Measurements from ENCODE around the gene ZNF609.
"Not testable (repeated sequence)": the region's sequence is repeated elsewhere in the genome, so short reads cannot be mapped to it uniquely, and the experiment has no call there.

Gene ZNF609

DNA sequence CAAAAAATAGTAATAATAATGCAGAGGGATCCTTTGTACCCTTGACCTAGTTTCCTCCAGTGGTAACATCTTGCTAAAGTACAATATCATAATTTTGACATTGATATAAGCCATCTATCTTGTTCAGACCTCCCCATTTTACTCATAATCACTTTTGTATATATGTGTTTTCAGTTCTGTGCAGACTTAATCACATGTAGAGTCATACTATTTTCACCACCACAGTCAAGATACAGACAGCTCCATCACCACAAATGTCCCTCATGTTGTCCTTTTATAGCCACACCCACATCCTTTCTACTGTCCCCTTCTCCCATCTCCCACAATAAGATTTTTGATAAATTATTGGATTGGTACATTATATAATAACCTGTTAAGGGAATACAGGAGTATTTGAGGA is 25.4 kb downstream of the ZNF609 start:
- Histone ChIP-seq H3K36me3 (ENCODE audit: insufficient read depth, low read length) (no peaks in the 10 kb centered on the region), H3K9me3 (ENCODE audit: low read length) (no peaks in the 10 kb centered on the region), H3K4me1 (ENCODE audit: insufficient read depth, low read length) (peaks cover 8% of the 10 kb centered on the region), H3K27me3 (ENCODE audit: control insufficient read depth in 1 of 2, insufficient read depth in 2 of 2, low read length in 2 of 2) (no peaks in the 10 kb centered on the region), H3K4me3 (ENCODE audit: low read depth in 1 of 2, low read length in 2 of 2) (no peak overlapping the region), H3K27ac (ENCODE audit: low read depth, low read length) (no peak overlapping the region), H3K9ac (ENCODE audit: low read length) (no peak overlapping the region)

- peak overlapping the region; percentile 41 for H3K27ac ChIP-seq (ENCODE audit: low read depth, low read length)
- no peak overlapping the region for H3K9ac ChIP-seq (ENCODE audit: low read length)
- no peak overlapping the region for H3K4me3 ChIP-seq (ENCODE audit: low read depth in 1 of 2, low read length in 2 of 2)
- H3K27me3 ChIP-seq (ENCODE audit: control insufficient read depth in 1 of 2, insufficient read depth in 2 of 2, low read length in 2 of 2): no peaks in the 10 kb centered on the region
- no peaks in the 10 kb centered on the region for H3K36me3 ChIP-seq (ENCODE audit: insufficient read depth, low read length)
- peaks cover 19% of the 10 kb centered on the region for H3K4me1 ChIP-seq (ENCODE audit: insufficient read depth, low read length)
- no peaks in the 10 kb centered on the region for H3K9me3 ChIP-seq (ENCODE audit: low read length)
These were observed 30.4 kb downstream of the ZNF609 start for GRCh38 chr15:64490598-64491259.

GRCh38 chr15:64493641-64494040 is 33.3 kb downstream of the ZNF609 start:
- no peak overlapping the region for H3K4me3 ChIP-seq (ENCODE audit: low read depth in 1 of 2, low read length in 2 of 2)
- H3K27ac ChIP-seq (ENCODE audit: low read depth, low read length): no peak overlapping the region
- H3K27me3 ChIP-seq (ENCODE audit: control insufficient read depth in 1 of 2, insufficient read depth in 2 of 2, low read length in 2 of 2): no peaks in the 10 kb centered on the region
- H3K36me3 ChIP-seq (ENCODE audit: insufficient read depth, low read length): no peaks in the 10 kb centered on the region
- peaks cover 28% of the 10 kb centered on the region for H3K4me1 ChIP-seq (ENCODE audit: insufficient read depth, low read length)
- H3K9me3 ChIP-seq (ENCODE audit: low read length): no peaks in the 10 kb centered on the region
- H3K9ac ChIP-seq (ENCODE audit: low read length): no peak overlapping the region

GRCh38 chr15:64495968-64496367 is 35.6 kb downstream of the ZNF609 start:
- not testable (repeated sequence) for H3K27ac ChIP-seq (ENCODE audit: low read depth, low read length); H3K9ac ChIP-seq (ENCODE audit: low read length); H3K4me3 ChIP-seq (ENCODE audit: low read depth in 1 of 2, low read length in 2 of 2); H3K27me3 ChIP-seq (ENCODE audit: control insufficient read depth in 1 of 2, insufficient read depth in 2 of 2, low read length in 2 of 2); H3K9me3 ChIP-seq (ENCODE audit: low read length)
- Histone ChIP-seq H3K4me1 (ENCODE audit: insufficient read depth, low read length) (peaks cover 29% of the 10 kb centered on the region), H3K36me3 (ENCODE audit: insufficient read depth, low read length) (peaks cover 17% of the 10 kb centered on the region)

GRCh38 chr15:64500695-64501395 is 40.5 kb downstream of the ZNF609 start:
- Histone ChIP-seq H3K4me1 (ENCODE audit: insufficient read depth, low read length) (peaks cover 54% of the 10 kb centered on the region), H3K36me3 (ENCODE audit: insufficient read depth, low read length) (peaks cover 17% of the 10 kb centered on the region), H3K4me3 (ENCODE audit: low read depth in 1 of 2, low read length in 2 of 2) (no peak overlapping the region), H3K27ac (ENCODE audit: low read depth, low read length) (peak overlapping the region; percentile 7), H3K9ac (ENCODE audit: low read length) (no peak overlapping the region), H3K9me3 (ENCODE audit: low read length) (no peaks in the 10 kb centered on the region), H3K27me3 (ENCODE audit: control insufficient read depth in 1 of 2, insufficient read depth in 2 of 2, low read length in 2 of 2) (no peaks in the 10 kb centered on the region)

- Histone ChIP-seq H3K9ac (ENCODE audit: low read length) (no peak overlapping the region), H3K4me3 (ENCODE audit: low read depth in 1 of 2, low read length in 2 of 2) (no peak overlapping the region), H3K27ac (ENCODE audit: low read depth, low read length) (peak overlapping the region; percentile 7), H3K27me3 (ENCODE audit: control insufficient read depth in 1 of 2, insufficient read depth in 2 of 2, low read length in 2 of 2) (no peaks in the 10 kb centered on the region), H3K9me3 (ENCODE audit: low read length) (no peaks in the 10 kb centered on the region), H3K4me1 (ENCODE audit: insufficient read depth, low read length) (peaks cover 49% of the 10 kb centered on the region), H3K36me3 (ENCODE audit: insufficient read depth, low read length) (peaks cover 17% of the 10 kb centered on the region)
These were observed 41.0 kb downstream of the ZNF609 start for GRCh38 chr15:64501396-64501715.

DNA sequence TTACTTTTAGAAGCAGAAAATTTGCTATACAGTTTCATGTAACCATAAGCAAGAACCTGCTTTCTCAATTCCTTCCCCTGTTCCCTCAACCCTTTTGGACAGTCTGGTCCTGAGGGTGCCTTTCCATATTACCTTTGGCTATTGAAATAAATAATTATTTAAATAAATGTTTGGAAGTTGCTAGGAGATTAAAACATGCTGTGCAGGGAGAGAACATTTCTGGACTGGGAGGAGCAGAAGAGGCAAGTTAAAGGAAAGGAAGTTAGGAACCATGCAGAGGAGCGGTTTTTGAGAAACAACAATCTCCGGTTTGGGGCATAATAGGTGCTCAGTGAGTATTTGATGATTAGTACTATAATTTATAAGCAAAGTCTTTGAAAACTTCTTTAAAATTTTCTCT is 41.8 kb downstream of the ZNF609 start:
- Histone ChIP-seq H3K27ac (ENCODE audit: low read depth, low read length) (peak overlapping the region; percentile 30), H3K27me3 (ENCODE audit: control insufficient read depth in 1 of 2, insufficient read depth in 2 of 2, low read length in 2 of 2) (no peaks in the 10 kb centered on the region), H3K4me1 (ENCODE audit: insufficient read depth, low read length) (peaks cover 51% of the 10 kb centered on the region)

DNA sequence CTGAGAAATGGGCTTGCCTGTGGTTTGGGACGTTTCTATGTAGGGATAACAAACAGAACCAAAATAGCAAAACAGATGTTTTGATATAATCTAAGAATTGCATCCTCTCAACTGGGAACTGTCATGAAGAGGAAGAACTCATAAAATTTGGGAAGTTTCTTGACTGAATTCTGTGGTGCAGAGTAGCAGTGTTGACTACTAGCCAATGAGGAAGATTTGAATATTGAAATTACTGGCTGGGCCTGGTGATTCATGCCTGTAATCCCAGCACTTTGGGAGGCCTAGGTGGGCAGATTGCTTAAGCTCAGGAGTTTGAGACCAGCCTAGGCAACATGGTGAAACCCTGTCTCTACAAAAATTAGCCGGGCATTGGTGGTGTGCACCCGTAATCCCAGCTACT is 42.2 kb downstream of the ZNF609 start:
- Histone ChIP-seq H3K36me3 (ENCODE audit: insufficient read depth, low read length) (peaks cover 17% of the 10 kb centered on the region), H3K9me3 (ENCODE audit: low read length) (no peaks in the 10 kb centered on the region), H3K4me3 (ENCODE audit: low read depth in 1 of 2, low read length in 2 of 2) (no peak overlapping the region), H3K4me1 (ENCODE audit: insufficient read depth, low read length) (peaks cover 55% of the 10 kb centered on the region), H3K27ac (ENCODE audit: low read depth, low read length) (peak overlapping the region; percentile 74), H3K9ac (ENCODE audit: low read length) (no peak overlapping the region), H3K27me3 (ENCODE audit: control insufficient read depth in 1 of 2, insufficient read depth in 2 of 2, low read length in 2 of 2) (no peaks in the 10 kb centered on the region)

More for the DNA sequence above, 41.8 kb downstream of the ZNF609 start:
- peaks cover 17% of the 10 kb centered on the region for H3K36me3 ChIP-seq (ENCODE audit: insufficient read depth, low read length)
- no peak overlapping the region for H3K9ac ChIP-seq (ENCODE audit: low read length)
- H3K4me3 ChIP-seq (ENCODE audit: low read depth in 1 of 2, low read length in 2 of 2): no peak overlapping the region
- H3K9me3 ChIP-seq (ENCODE audit: low read length): no peaks in the 10 kb centered on the region

GRCh38 chr15:64503197-64503596 is 42.8 kb downstream of the ZNF609 start:
- H3K9ac ChIP-seq (ENCODE audit: low read length): no peak overlapping the region
- H3K4me3 ChIP-seq (ENCODE audit: low read depth in 1 of 2, low read length in 2 of 2): peak overlapping the region in 1 of 2 donors; percentile 12
- peak overlapping the region; percentile 74 for H3K27ac ChIP-seq (ENCODE audit: low read depth, low read length)
- peaks cover 17% of the 10 kb centered on the region for H3K36me3 ChIP-seq (ENCODE audit: insufficient read depth, low read length)
- H3K4me1 ChIP-seq (ENCODE audit: insufficient read depth, low read length): peaks cover 62% of the 10 kb centered on the region
- H3K9me3 ChIP-seq (ENCODE audit: low read length): no peaks in the 10 kb centered on the region
- H3K27me3 ChIP-seq (ENCODE audit: control insufficient read depth in 1 of 2, insufficient read depth in 2 of 2, low read length in 2 of 2): no peaks in the 10 kb centered on the region

DNA sequence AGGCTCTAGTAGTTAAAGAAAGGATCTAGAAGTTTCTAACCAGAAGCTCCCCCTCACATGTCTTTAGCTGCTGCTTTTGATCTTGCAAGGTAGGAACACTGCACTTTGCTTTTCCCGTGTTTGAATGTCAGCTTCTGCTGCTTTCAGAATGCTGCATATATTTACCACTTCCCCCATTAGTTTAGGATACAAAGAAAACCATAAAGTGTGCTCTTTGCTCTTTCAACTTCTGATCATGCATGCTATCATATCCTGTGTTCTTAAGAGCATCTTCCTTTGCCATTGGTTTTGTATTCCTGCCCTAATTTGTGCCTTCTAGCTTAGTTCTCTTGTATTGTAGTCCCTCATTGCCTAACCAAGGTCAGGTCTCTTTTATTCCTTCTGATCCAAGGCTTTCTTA is 43.3 kb downstream of the ZNF609 start:
- H3K4me1 ChIP-seq (ENCODE audit: insufficient read depth, low read length): peaks cover 65% of the 10 kb centered on the region
- H3K36me3 ChIP-seq (ENCODE audit: insufficient read depth, low read length): peaks cover 17% of the 10 kb centered on the region
- H3K9ac ChIP-seq (ENCODE audit: low read length): no peak overlapping the region
- peak overlapping the region; percentile 74 for H3K27ac ChIP-seq (ENCODE audit: low read depth, low read length)
- H3K4me3 ChIP-seq (ENCODE audit: low read depth in 1 of 2, low read length in 2 of 2): peak overlapping the region in 1 of 2 donors; percentile 12
- H3K27me3 ChIP-seq (ENCODE audit: control insufficient read depth in 1 of 2, insufficient read depth in 2 of 2, low read length in 2 of 2): no peaks in the 10 kb centered on the region
- H3K9me3 ChIP-seq (ENCODE audit: low read length): no peaks in the 10 kb centered on the region

DNA sequence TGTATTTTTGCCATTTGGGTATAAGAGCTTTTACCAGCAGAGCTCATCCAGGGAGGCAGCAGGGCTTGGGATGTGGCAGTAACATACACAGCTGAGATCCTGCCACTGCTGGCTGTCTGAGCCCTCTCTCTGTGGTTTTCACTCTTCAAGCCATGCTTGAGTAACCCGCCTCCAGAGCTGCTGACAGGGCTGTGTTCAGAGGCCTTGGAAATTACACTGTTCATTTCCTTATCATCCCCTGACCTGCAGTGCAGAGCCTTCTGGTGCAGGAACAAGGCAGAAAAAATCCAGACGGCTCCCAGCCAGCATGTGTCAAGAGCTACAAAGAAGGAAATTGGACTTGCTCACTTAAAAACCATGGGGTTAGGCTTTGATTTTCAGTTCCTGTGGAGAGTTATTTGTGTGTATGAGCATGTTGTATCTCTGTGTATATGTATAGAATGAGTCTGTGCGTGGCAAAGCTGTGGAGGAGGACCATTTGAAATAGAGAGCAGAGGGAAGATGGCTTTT is 47.0 kb downstream of the ZNF609 start:
- Histone ChIP-seq H3K27ac (ENCODE audit: low read depth, low read length) (peak overlapping the region; percentile 54), H3K9ac (ENCODE audit: low read length) (no peak overlapping the region), H3K4me1 (ENCODE audit: insufficient read depth, low read length) (peaks cover 53% of the 10 kb centered on the region), H3K27me3 (ENCODE audit: control insufficient read depth in 1 of 2, insufficient read depth in 2 of 2, low read length in 2 of 2) (no peaks in the 10 kb centered on the region), H3K36me3 (ENCODE audit: insufficient read depth, low read length) (no peaks in the 10 kb centered on the region), H3K4me3 (ENCODE audit: low read depth in 1 of 2, low read length in 2 of 2) (peak overlapping the region in 1 of 2 donors; percentile 2), H3K9me3 (ENCODE audit: low read length) (no peaks in the 10 kb centered on the region)

- Histone ChIP-seq H3K4me3 (ENCODE audit: low read depth in 1 of 2, low read length in 2 of 2) (no peak overlapping the region), H3K9ac (ENCODE audit: low read length) (no peak overlapping the region), H3K36me3 (ENCODE audit: insufficient read depth, low read length) (no peaks in the 10 kb centered on the region), H3K4me1 (ENCODE audit: insufficient read depth, low read length) (peaks cover 48% of the 10 kb centered on the region), H3K27me3 (ENCODE audit: control insufficient read depth in 1 of 2, insufficient read depth in 2 of 2, low read length in 2 of 2) (no peaks in the 10 kb centered on the region), H3K9me3 (ENCODE audit: low read length) (no peaks in the 10 kb centered on the region), H3K27ac (ENCODE audit: low read depth, low read length) (peak overlapping the region; percentile 54)
These were observed 47.5 kb downstream of the ZNF609 start for GRCh38 chr15:64507845-64508244.

All from muscle layer of colon (tissue), 2 donors.